ENCODE results near the gene MDH2.
"Not testable (repeated sequence)": the region's sequence is repeated elsewhere in the genome, so short reads cannot be mapped to it uniquely, and the experiment has no call there.

DNA sequence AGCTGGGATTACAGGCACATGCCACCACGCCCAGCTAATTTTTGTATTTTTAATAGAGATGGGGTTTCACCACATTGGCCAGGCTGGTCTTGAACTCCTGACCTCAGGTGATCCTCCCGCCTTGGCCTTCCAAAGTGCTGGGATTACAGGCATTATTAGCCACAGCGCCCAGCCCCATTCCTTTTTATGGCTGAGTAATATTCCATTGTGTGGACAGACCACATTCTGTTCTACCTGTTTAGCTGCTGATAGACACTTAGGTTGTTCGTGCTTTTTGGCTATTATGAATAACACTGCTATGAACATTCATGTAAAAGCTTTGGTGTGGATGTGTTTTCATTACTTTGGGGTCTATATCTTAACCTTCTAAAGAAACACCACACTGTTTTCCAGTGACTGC lies 29.4 kb upstream of the MDH2 start:
- TF ChIP-seq, protein P1, sequence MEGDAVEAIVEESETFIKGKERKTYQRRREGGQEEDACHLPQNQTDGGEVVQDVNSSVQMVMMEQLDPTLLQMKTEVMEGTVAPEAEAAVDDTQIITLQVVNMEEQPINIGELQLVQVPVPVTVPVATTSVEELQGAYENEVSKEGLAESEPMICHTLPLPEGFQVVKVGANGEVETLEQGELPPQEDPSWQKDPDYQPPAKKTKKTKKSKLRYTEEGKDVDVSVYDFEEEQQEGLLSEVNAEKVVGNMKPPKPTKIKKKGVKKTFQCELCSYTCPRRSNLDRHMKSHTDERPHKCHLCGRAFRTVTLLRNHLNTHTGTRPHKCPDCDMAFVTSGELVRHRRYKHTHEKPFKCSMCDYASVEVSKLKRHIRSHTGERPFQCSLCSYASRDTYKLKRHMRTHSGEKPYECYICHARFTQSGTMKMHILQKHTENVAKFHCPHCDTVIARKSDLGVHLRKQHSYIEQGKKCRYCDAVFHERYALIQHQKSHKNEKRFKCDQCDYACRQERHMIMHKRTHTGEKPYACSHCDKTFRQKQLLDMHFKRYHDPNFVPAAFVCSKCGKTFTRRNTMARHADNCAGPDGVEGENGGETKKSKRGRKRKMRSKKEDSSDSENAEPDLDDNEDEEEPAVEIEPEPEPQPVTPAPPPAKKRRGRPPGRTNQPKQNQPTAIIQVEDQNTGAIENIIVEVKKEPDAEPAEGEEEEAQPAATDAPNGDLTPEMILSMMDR (conservative IDR thresholded peaks at IDR 0.05; ENCODE audit: low read depth in 2 of 2): not testable (repeated sequence)
- not testable (repeated sequence) for TF ChIP-seq POLR2AphosphoS5 (IDR thresholded peaks at IDR 0.05; ENCODE audit: low read depth); EZH2 (IDR thresholded peaks at IDR 0.05; ENCODE audit: low read depth, unreplicated experiment); STAT1 (IDR thresholded peaks at IDR 0.05; ENCODE audit: unreplicated experiment)
